ENCODE measurements around the gene TASOR.

TASOR gene

GRCh38 chr3:56645407-56645806 is 37.7 kb downstream of the TASOR start:
- TF ChIP-seq, protein P1, sequence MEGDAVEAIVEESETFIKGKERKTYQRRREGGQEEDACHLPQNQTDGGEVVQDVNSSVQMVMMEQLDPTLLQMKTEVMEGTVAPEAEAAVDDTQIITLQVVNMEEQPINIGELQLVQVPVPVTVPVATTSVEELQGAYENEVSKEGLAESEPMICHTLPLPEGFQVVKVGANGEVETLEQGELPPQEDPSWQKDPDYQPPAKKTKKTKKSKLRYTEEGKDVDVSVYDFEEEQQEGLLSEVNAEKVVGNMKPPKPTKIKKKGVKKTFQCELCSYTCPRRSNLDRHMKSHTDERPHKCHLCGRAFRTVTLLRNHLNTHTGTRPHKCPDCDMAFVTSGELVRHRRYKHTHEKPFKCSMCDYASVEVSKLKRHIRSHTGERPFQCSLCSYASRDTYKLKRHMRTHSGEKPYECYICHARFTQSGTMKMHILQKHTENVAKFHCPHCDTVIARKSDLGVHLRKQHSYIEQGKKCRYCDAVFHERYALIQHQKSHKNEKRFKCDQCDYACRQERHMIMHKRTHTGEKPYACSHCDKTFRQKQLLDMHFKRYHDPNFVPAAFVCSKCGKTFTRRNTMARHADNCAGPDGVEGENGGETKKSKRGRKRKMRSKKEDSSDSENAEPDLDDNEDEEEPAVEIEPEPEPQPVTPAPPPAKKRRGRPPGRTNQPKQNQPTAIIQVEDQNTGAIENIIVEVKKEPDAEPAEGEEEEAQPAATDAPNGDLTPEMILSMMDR (IDR thresholded peaks at IDR 0.05; ENCODE audit: insufficient read depth, low read length) = no peak
- TF ChIP-seq POLR2AphosphoS5 (IDR thresholded peaks at IDR 0.05; ENCODE audit: low read depth) = no peak
- TF ChIP-seq, protein P2, sequence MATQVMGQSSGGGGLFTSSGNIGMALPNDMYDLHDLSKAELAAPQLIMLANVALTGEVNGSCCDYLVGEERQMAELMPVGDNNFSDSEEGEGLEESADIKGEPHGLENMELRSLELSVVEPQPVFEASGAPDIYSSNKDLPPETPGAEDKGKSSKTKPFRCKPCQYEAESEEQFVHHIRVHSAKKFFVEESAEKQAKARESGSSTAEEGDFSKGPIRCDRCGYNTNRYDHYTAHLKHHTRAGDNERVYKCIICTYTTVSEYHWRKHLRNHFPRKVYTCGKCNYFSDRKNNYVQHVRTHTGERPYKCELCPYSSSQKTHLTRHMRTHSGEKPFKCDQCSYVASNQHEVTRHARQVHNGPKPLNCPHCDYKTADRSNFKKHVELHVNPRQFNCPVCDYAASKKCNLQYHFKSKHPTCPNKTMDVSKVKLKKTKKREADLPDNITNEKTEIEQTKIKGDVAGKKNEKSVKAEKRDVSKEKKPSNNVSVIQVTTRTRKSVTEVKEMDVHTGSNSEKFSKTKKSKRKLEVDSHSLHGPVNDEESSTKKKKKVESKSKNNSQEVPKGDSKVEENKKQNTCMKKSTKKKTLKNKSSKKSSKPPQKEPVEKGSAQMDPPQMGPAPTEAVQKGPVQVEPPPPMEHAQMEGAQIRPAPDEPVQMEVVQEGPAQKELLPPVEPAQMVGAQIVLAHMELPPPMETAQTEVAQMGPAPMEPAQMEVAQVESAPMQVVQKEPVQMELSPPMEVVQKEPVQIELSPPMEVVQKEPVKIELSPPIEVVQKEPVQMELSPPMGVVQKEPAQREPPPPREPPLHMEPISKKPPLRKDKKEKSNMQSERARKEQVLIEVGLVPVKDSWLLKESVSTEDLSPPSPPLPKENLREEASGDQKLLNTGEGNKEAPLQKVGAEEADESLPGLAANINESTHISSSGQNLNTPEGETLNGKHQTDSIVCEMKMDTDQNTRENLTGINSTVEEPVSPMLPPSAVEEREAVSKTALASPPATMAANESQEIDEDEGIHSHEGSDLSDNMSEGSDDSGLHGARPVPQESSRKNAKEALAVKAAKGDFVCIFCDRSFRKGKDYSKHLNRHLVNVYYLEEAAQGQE (IDR thresholded peaks at IDR 0.05; ENCODE audit: insufficient replicate concordance, low read depth) = no peak
- no peak for TF ChIP-seq SPI1 (IDR thresholded peaks at IDR 0.05; ENCODE audit: borderline replicate concordance, low read depth)
- TF ChIP-seq GABPA (IDR thresholded peaks at IDR 0.05; ENCODE audit: low read depth) = no peak
- no peak for DNase-seq (ENCODE audit: low read depth in 1 of 2, low spot score in 1 of 2)

DNA sequence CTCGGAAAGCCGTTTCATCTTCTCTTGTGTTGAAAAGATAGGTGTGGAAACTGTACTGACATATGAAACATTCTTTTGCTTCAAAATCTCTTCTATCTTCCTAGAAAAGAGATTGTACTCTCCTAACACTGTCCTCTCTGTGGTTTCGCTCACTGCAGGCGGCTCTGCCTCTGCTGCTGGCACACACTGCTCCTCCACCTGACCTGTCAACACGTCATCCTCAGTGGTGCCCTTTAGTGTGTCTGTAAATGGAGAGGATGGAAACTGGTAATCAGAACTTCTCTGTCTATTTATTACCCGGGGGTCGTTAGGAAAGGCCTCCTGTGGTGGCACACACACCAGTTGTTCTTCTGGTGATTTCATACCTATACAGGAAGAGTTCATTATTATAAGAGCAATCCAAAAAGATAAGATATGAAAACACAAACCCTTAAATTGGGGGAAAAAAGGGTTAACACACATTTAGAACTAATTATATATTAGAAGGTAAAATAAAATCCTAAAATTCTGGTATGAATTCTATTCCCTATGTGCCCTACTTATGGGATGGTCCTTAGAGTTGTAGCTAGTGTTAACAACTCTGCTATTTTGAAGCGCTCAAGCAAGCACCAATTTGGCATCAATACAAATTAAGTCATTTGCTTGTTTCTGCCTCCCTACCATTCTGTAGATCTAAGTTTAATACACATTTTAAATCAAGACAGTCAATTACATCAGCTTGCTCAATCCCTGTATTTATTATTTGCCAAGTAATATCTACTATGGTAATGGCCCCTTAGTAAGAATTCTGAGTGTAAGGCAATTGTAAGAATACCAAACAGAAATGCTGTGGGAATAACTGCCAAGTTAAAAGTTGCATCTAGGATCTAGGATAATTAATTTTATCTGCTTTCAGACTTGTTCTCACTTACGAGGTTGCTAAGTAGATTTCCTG is 49.2 kb downstream of the TASOR start:
- H3K27me3 ChIP-seq (ENCODE audit: insufficient read depth, poor library complexity, severe bottlenecking) = no peaks in the 10 kb centered on the region
- DNase-seq (ENCODE audit: low read depth in 1 of 2, low spot score in 1 of 2) = no peak
- no peak for TF ChIP-seq POLR2AphosphoS5 (IDR thresholded peaks at IDR 0.05; ENCODE audit: low read depth)
- no peak overlapping the region for H3K27ac ChIP-seq (replicated peaks)
- no peak overlapping the region for H3K4me3 ChIP-seq (replicated peaks; ENCODE audit: insufficient read depth, low read length)

More at GRCh38 chr3:56645407-56645806, 37.7 kb downstream of the TASOR start:
- no peak overlapping the region for H3K27ac ChIP-seq (replicated peaks)
- no peaks in the 10 kb centered on the region for H3K27me3 ChIP-seq (ENCODE audit: insufficient read depth, poor library complexity, severe bottlenecking)
- H3K4me3 ChIP-seq (replicated peaks; ENCODE audit: insufficient read depth, low read length) = no peak overlapping the region
